H9 (cell line): ENCODE measurements around the gene PIK3CG. TPM values are rescaled to one million over a fixed set of nuclear protein-coding genes. Genes with fewer than 3 reads are reported as not detected.

Experiments used
- DNase-seq: peaks from one replicate; pipeline ENCODE4 v3.0.0-alpha.2; 2017
- H2AFZ ChIP-seq: one replicate; pipeline ENCODE4 v1.6.1; 2013; ENCODE audit warnings: mild to moderate bottlenecking, low read length, control low read depth, moderate library complexity
- H2AK5ac ChIP-seq: 2 replicates; pipeline ENCODE4 v1.6.1; 2013; ENCODE audit warnings: low read length, control low read depth, mixed read lengths; ENCODE audit not compliant: insufficient read length
- H2BK120ac ChIP-seq: one replicate; pipeline ENCODE4 v1.6.1; 2013; ENCODE audit warnings: low read depth, mild to moderate bottlenecking, low read length, control low read depth, inconsistent platforms; ENCODE audit not compliant: poor library complexity, severe bottlenecking
- H2BK12ac ChIP-seq: 2 replicates; pipeline ENCODE4 v1.6.1; 2013; ENCODE audit warnings: low read length, control low read depth, mixed read lengths, low read depth; ENCODE audit not compliant: insufficient read length
- H2BK15ac ChIP-seq: 2 replicates; pipeline ENCODE4 v1.6.1; 2013; ENCODE audit warnings: low read depth, low read length, control low read depth
- H2BK20ac ChIP-seq: one replicate; pipeline ENCODE4 v1.6.1; 2013; ENCODE audit warnings: low read depth, mild to moderate bottlenecking, low read length, control low read depth, inconsistent platforms; ENCODE audit not compliant: poor library complexity, severe bottlenecking
- H2BK5ac ChIP-seq: 2 replicates; pipeline ENCODE4 v1.6.1; 2013; ENCODE audit warnings: low read length, control low read depth, mixed read lengths; ENCODE audit not compliant: insufficient read length
- H3K14ac ChIP-seq: 2 replicates; pipeline ENCODE4 v1.6.1; 2013; ENCODE audit warnings: low read length, control low read depth; ENCODE audit not compliant: insufficient read depth
- H3K18ac ChIP-seq: 2 replicates; pipeline ENCODE4 v1.6.1; 2013; ENCODE audit warnings: low read depth, mild to moderate bottlenecking, mixed read lengths, low read length, control low read depth; ENCODE audit not compliant: insufficient read length
- H3K23ac ChIP-seq: 2 replicates; pipeline ENCODE4 v1.6.1; 2013; ENCODE audit warnings: low read length, control low read depth, mixed read lengths, low read depth; ENCODE audit not compliant: insufficient read length
- H3K23me2 ChIP-seq: 2 replicates; pipeline ENCODE4 v1.6.1; 2013; ENCODE audit warnings: low read depth, mild to moderate bottlenecking, mixed read lengths, low read length, control low read depth; ENCODE audit not compliant: insufficient read length, poor library complexity, severe bottlenecking
- H3K27ac ChIP-seq: 2 replicates; pipeline ENCODE4 v1.5.1; 2013; ENCODE audit warnings: low read length, control low read depth, mixed read lengths, low read depth; ENCODE audit not compliant: insufficient read length
- H3K27me3 ChIP-seq: 2 replicates; pipeline ENCODE4 v1.6.1; 2013; ENCODE audit warnings: low read length, control low read depth, inconsistent platforms; ENCODE audit not compliant: insufficient read depth
- H3K4ac ChIP-seq: 2 replicates; pipeline ENCODE4 v1.6.1; 2013; ENCODE audit warnings: low read depth, mild to moderate bottlenecking, control low read depth, inconsistent platforms, low read length, moderate library complexity
- H3K4me1 ChIP-seq: 2 replicates; pipeline ENCODE4 v1.6.1; 2013; ENCODE audit warnings: low read length, control low read depth, inconsistent platforms; ENCODE audit not compliant: insufficient read depth
- H3K4me2 ChIP-seq: 2 replicates; pipeline ENCODE4 v1.6.1; 2013; ENCODE audit warnings: low read length, control low read depth, mixed read lengths; ENCODE audit not compliant: insufficient read length, insufficient read depth
- H3K56ac ChIP-seq: 2 replicates; pipeline ENCODE4 v1.6.1; 2013; ENCODE audit warnings: low read depth, mild to moderate bottlenecking, mixed read lengths, low read length, control low read depth; ENCODE audit not compliant: insufficient read length
- H3K79me1 ChIP-seq: 2 replicates; pipeline ENCODE4 v1.6.1; 2013; ENCODE audit warnings: low read depth, mild to moderate bottlenecking, moderate library complexity, low read length, control low read depth, inconsistent platforms; ENCODE audit not compliant: insufficient read depth, poor library complexity, severe bottlenecking
- H3K79me2 ChIP-seq: 2 replicates; pipeline ENCODE4 v1.6.1; 2013; ENCODE audit warnings: low read length, control low read depth, inconsistent platforms; ENCODE audit not compliant: insufficient read depth
- H3K9ac ChIP-seq: 2 replicates; pipeline ENCODE4 v1.6.1; 2013; ENCODE audit warnings: low read length, control low read depth, mixed read lengths; ENCODE audit not compliant: insufficient read length; ENCODE audit errors: extremely low read depth
- H3K9me3 ChIP-seq: one replicate; pipeline ENCODE4 v1.6.1; 2013; ENCODE audit warnings: low read depth, low read length, inconsistent platforms; ENCODE audit not compliant: control insufficient read depth
- H3T11ph ChIP-seq: one replicate; pipeline ENCODE4 v1.6.1; 2013; ENCODE audit warnings: mild to moderate bottlenecking, low read length, control low read depth, inconsistent platforms
- H4K20me1 ChIP-seq: one replicate; pipeline ENCODE4 v1.6.1; 2013; ENCODE audit not compliant: control insufficient read depth, insufficient read length, insufficient read depth
- H4K5ac ChIP-seq: 2 replicates; pipeline ENCODE4 v1.6.1; 2013; ENCODE audit warnings: low read depth, mild to moderate bottlenecking, mixed read lengths, low read length, control low read depth; ENCODE audit not compliant: insufficient read length
- H4K8ac ChIP-seq: replicated peaks from 2 replicates; pipeline ENCODE4 v1.6.1; 2013; ENCODE audit warnings: low read length, control low read depth, mixed read lengths, low read depth; ENCODE audit not compliant: insufficient read length
- H4K91ac ChIP-seq: 2 replicates; pipeline ENCODE4 v1.6.1; 2013; ENCODE audit warnings: low read depth, mild to moderate bottlenecking, moderate library complexity, mixed read lengths, low read length, control low read depth; ENCODE audit not compliant: insufficient read length
- H3K27ac Mint-ChIP-seq, 3 experiments: 2 replicates in 2 of 3; 3 replicates in 1 of 3; pipeline ENCODE4 v1.8.0; 2020 to 2021; ENCODE audit warnings: mixed read lengths in 3 of 3, mild to moderate bottlenecking in 1 of 3, moderate library complexity in 1 of 3
- H3K27me3 Mint-ChIP-seq: 2 replicates; pipeline ENCODE4 v1.8.0; 2021; ENCODE audit warnings: low read depth, mild to moderate bottlenecking, moderate library complexity, mixed read lengths
- H3K36me3 Mint-ChIP-seq, 3 experiments: 2 replicates in 2 of 3; 3 replicates in 1 of 3; pipeline ENCODE4 v1.8.0; 2020 to 2021; ENCODE audit warnings: low read depth in 3 of 3, mixed read lengths in 3 of 3; ENCODE audit not compliant: insufficient read depth in 1 of 3
- H3K4me1 Mint-ChIP-seq, 2 experiments: 2 replicates each; pipeline ENCODE4 v1.8.0; 2020; ENCODE audit warnings: mixed read lengths in 2 of 2
- H3K4me3 Mint-ChIP-seq, 2 experiments: 2 replicates in 1 of 2; 3 replicates in 1 of 2; pipeline ENCODE4 v1.8.0; 2020 to 2021; ENCODE audit warnings: mild to moderate bottlenecking in 2 of 2, mixed read lengths in 2 of 2, moderate library complexity in 1 of 2
- H3K9me3 Mint-ChIP-seq, 2 experiments: 2 replicates in 1 of 2; 3 replicates in 1 of 2; pipeline ENCODE4 v1.8.0; 2020; ENCODE audit warnings: mild to moderate bottlenecking in 2 of 2, mixed read lengths in 2 of 2, moderate library complexity in 1 of 2
- CTCF ChIP-seq: fragments of 200-600 bp; sonication (generic); conservative IDR thresholded peaks from 3 replicates; pipeline ENCODE4 v1.8.0; 2021; ENCODE audit warnings: antibody characterized with exemption, mild to moderate bottlenecking
- WGBS: extraction: QIAGEN DNeasy Blood & Tissue Kit; methylation state at CpG from one replicate; pipeline ENCODE4 v1.1.7; 2013; ENCODE audit warnings: missing lambda C conversion rate, low lambda C conversion rate, mixed read lengths; ENCODE audit not compliant: insufficient read length; ENCODE audit errors: extremely low coverage; 5-methylcytosine and 5-hydroxymethylcytosine counted together
- total RNA-seq: library from RNA; stranded (reverse); gene quantifications from 2 replicates; pipeline ENCODE4 v1.2.1, GENCODE V29; 2021

The PIK3CG gene
- total RNA-seq, 1 experiment from 2014 or later, result not detected

- no peak for TF ChIP-seq CTCF
- Histone ChIP-seq H3K27me3 (no peaks in the 10 kb centered on the region), H2BK120ac (no peak overlapping the region), H3K4me2 (no peak overlapping the region), H3K23me2 (no peaks in the 10 kb centered on the region), H3K79me2 (no peaks in the 10 kb centered on the region), H3K56ac (no peak overlapping the region), H2BK5ac (no peak overlapping the region), H3K4ac (no peak overlapping the region), H2AK5ac (no peak overlapping the region), H3K79me1 (no peaks in the 10 kb centered on the region), H3K14ac (no peak overlapping the region), H3K27ac (no peak overlapping the region), H2BK20ac (no peak overlapping the region), H4K20me1 (no peaks in the 10 kb centered on the region), H4K91ac (no peak overlapping the region), H3K18ac (no peak overlapping the region), H2BK15ac (no peak overlapping the region), H3K9ac (no peak overlapping the region), H3K23ac (no peak overlapping the region), H4K5ac (no peak overlapping the region), H3T11ph (no peak overlapping the region), H2AFZ (no peak overlapping the region), H4K8ac (no peak overlapping the region), H3K4me1 (no peaks in the 10 kb centered on the region), H3K9me3 (no peaks in the 10 kb centered on the region), H2BK12ac (no peak overlapping the region)
- DNase-seq, result no peak
- WGBS, result no CpG with 5 or more reads among the region's 1 CpG
- Mint-ChIP-seq H3K4me3 (no peak overlapping the region), H3K27me3 (no peaks in the 10 kb centered on the region), H3K27ac (no peak overlapping the region), H3K4me1 (no peaks in the 10 kb centered on the region), H3K9me3 (peaks cover 5 to 6% of the 10 kb centered on the region in 2 experiments; a peak in 3 of 5 replicates), H3K36me3 (peaks cover 0 to 6% (median 2%) of the 10 kb centered on the region in 3 experiments; a peak in 5 of 7 replicates)
These were observed 10.4 kb downstream of the PIK3CG start for GRCh38 chr7:106875508-106875907.
